ENCODE measurements around the gene ATXN7.

The ATXN7 gene

GRCh38 chr3:64028754-64029153, 165.1 kb downstream of the ATXN7 start:
- no peak for DNase-seq

GRCh38 chr3:64029287-64029686, 165.6 kb downstream of the ATXN7 start:
- no peak for DNase-seq

- DNase-seq, result peak; percentile 20
These were observed 167.1 kb downstream of the ATXN7 start for GRCh38 chr3:64030741-64031140.

- no peak for DNase-seq
These were observed 168.2 kb downstream of the ATXN7 start for GRCh38 chr3:64031540-64032508.

GRCh38 chr3:64033069-64033468, 169.4 kb downstream of the ATXN7 start:
- no peak for DNase-seq

GRCh38 chr3:64037084-64037483, 173.4 kb downstream of the ATXN7 start:
- no peak for DNase-seq

GRCh38 chr3:64038253-64038767, 174.6 kb downstream of the ATXN7 start:
- DNase-seq, result no peak

- no peak for DNase-seq
These were observed 175.7 kb downstream of the ATXN7 start for GRCh38 chr3:64039332-64039731.

- DNase-seq, result no peak
These were observed 176.5 kb downstream of the ATXN7 start for GRCh38 chr3:64039981-64040733.

GRCh38 chr3:64042952-64043351, 179.3 kb downstream of the ATXN7 start:
- no peak for DNase-seq

GRCh38 chr3:64046592-64046991, 182.9 kb downstream of the ATXN7 start:
- DNase-seq, result no peak

- no peak for DNase-seq
These were observed 183.4 kb downstream of the ATXN7 start for GRCh38 chr3:64046996-64047594.

- DNase-seq, result no peak
These were observed 184.1 kb downstream of the ATXN7 start for GRCh38 chr3:64047787-64048186.

- DNase-seq, result no peak
These were observed 185.0 kb downstream of the ATXN7 start for GRCh38 chr3:64048631-64049061.

GRCh38 chr3:64049136-64049535, 185.5 kb downstream of the ATXN7 start:
- DNase-seq, result no peak

- DNase-seq, result no peak
These were observed 186.2 kb downstream of the ATXN7 start for GRCh38 chr3:64049832-64050231.
